Measurements from ENCODE around the gene CAMKK1.

DNA sequence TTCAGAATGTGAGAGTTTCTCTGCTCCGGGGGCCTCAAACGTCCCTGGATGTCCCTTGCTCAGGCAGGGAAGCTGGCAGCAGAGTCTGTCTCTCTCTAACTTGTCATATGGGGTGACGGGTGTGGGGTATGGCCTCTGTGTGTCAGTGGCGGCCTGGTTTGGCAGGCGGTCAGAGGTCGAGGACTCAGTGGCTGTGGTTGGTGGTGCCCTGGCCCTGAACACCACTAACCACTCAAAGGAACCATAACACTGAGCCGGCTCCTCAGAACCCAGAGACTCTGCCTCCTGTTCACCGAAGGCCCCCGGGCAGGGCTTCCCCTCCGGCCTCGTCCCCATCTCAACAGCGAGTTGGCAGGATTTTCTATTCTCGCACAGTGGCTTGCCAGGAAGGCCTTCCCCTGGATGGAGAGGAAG, 22.7 kb upstream of the CAMKK1 start:
- TF ChIP-seq YY1 (IDR thresholded peaks at IDR 0.05; ENCODE audit: insufficient read depth, insufficient read length) (no peak), ZNF274 (IDR thresholded peaks at IDR 0.05; ENCODE audit: low read depth, low read length) (no peak)

Data from NT2/D1 (cell line).